Muscle layer of duodenum (tissue), 2 donors: ENCODE results near the gene HAPLN2.
"Not testable (repeated sequence)": the region's sequence is repeated elsewhere in the genome, so short reads cannot be mapped to it uniquely, and the experiment has no call there.

Source experiments
- H3K27ac ChIP-seq: one replicate; pipeline ENCODE4 v1.7.0; 2013; ENCODE audit warnings: mild to moderate bottlenecking, low read length
- H3K27me3 ChIP-seq: one replicate; pipeline ENCODE4 v1.7.0; 2013; ENCODE audit warnings: low read depth, mild to moderate bottlenecking, control low read depth, low read length
- H3K36me3 ChIP-seq, 2 donors: one replicate each; pipeline ENCODE4 v1.7.0; 2013; ENCODE audit warnings: low read length in 2 of 2, control low read depth in 1 of 2, mild to moderate bottlenecking in 1 of 2; ENCODE audit not compliant: insufficient read depth in 2 of 2, control insufficient read depth in 1 of 2
- H3K4me1 ChIP-seq, 2 donors: one replicate each; pipeline ENCODE4 v1.7.0; 2013; ENCODE audit warnings: low read length in 2 of 2, mild to moderate bottlenecking in 2 of 2, control low read depth in 1 of 2, moderate library complexity in 1 of 2; ENCODE audit not compliant: insufficient read depth in 2 of 2, control insufficient read depth in 1 of 2
- H3K4me3 ChIP-seq, 2 donors: one replicate each; pipeline ENCODE4 v1.7.0; 2013; ENCODE audit warnings: low read length in 2 of 2, low read depth in 1 of 2, mild to moderate bottlenecking in 1 of 2
- H3K9me3 ChIP-seq, 2 donors: one replicate each; pipeline ENCODE4 v1.7.0; 2013; ENCODE audit warnings: low read length in 2 of 2, control low read depth in 1 of 2, mild to moderate bottlenecking in 1 of 2; ENCODE audit not compliant: control insufficient read depth in 1 of 2
- donor health status: healthy.

The HAPLN2 gene

GRCh38 chr1:156602557-156602993, 16.6 kb upstream of the HAPLN2 start:
- Histone ChIP-seq H3K36me3 (peaks cover 9% of the 10 kb centered on the region in 2 donors), H3K4me3 (no peak overlapping the region), H3K27me3 (no peaks in the 10 kb centered on the region), H3K9me3 (no peaks in the 10 kb centered on the region), H3K4me1 (peaks cover 4 to 12% of the 10 kb centered on the region in 2 donors), H3K27ac (no peak overlapping the region)

DNA sequence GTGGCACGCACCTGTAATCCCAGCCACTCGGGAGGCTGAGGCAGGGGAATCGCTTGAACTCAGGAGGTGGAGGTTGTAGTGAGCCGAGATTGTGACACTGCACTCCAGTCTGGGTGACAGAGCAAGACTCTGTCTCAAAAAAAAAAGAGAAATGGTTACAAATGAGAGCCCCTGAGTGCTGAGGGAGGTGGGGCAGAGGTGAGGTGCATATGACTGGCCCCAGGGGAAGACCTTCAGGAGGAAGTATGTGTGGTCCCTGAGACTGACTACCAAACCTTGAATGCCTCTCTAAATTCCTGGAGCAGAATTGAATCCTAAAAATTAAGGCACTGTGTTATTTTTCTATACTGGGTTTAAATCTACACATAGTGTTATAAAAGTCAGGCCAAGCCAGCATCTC, 11.9 kb upstream of the HAPLN2 start:
- not testable (repeated sequence) for H3K4me1 ChIP-seq, H3K9me3 ChIP-seq, H3K36me3 ChIP-seq, H3K27me3 ChIP-seq, H3K4me3 ChIP-seq, H3K27ac ChIP-seq

DNA sequence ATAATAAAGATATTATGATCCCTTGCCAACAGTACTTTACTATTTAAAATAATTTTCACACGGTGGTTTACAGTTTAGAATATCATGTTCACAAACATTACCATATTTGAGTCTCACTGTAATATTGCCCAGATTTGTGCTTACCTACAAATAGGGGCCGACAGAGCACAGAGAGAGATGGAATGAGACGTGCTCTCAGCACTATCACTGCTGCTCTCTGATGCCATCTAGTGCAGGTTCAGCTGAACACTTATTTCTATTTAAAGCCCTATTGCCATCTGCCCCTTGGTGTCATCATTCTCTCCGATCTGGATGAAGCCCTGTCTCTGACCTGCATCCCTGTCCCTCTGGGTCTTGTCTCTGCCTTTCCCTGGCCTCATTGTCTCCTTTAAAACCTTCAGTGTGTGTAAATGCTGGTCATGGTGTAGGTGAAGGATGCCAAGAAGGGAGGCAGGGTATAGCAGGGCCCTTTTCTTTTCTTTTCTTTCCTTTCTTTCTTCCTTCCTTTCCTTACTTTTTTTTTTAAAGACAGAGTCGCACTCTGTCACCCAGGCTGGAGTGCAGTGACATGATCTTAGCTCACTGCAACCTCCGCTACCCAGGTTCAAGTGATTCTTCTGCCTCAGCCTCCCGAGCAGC, 11.1 kb upstream of the HAPLN2 start:
- no peaks in the 10 kb centered on the region for H3K36me3 ChIP-seq
- H3K27me3 ChIP-seq = no peaks in the 10 kb centered on the region
- H3K4me3 ChIP-seq = no peak overlapping the region
- H3K4me1 ChIP-seq = peaks cover 0 to 4% of the 10 kb centered on the region in 2 donors
- no peak overlapping the region for H3K27ac ChIP-seq
- no peaks in the 10 kb centered on the region for H3K9me3 ChIP-seq

DNA sequence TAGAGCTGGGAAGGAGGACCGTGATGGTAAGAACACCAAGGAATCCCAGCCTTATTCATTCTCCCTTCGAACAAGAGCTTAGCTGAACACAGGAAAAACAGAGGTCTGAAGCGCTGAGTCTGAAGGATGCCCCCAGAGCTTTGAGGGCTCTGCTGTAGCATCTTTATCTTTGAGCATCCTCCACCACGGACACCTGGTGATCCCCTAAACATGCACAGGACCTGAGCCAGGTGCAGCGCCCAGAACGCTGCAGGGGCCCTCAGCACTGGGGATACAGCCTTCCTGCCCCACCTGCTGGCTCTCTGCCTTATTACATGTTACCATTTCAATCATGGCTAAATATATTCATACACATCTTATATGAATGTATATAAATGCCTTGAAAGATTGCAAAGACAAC, 10.2 kb upstream of the HAPLN2 start:
- H3K27ac ChIP-seq = no peak overlapping the region

DNA sequence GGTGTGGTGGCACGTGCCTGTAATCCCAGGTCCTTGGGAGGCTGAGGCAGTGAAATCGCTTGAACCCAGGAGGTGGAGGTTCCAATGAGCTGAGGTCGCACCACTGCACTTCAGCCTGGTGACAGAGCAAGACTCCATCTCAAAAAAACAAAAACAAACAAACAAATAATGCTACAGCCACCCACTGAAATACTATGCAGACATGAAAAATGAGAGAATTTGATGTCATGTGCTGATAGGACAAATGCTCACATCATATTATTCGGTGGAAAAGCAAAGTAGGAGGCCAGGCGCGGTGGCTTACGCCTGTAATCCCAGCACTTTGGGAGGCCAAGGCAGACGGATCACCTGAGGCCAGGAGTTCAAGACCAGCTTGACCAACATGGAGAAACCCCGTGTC, 9.1 kb upstream of the HAPLN2 start:
- not testable (repeated sequence) for H3K27ac ChIP-seq, H3K27me3 ChIP-seq, H3K4me1 ChIP-seq, H3K4me3 ChIP-seq, H3K9me3 ChIP-seq, H3K36me3 ChIP-seq

More for the DNA sequence above, 10.2 kb upstream of the HAPLN2 start:
- H3K9me3 ChIP-seq = no peaks in the 10 kb centered on the region
- H3K4me3 ChIP-seq = no peak overlapping the region
- H3K4me1 ChIP-seq = peaks cover 0 to 4% of the 10 kb centered on the region in 2 donors
- no peaks in the 10 kb centered on the region for H3K36me3 ChIP-seq
- no peaks in the 10 kb centered on the region for H3K27me3 ChIP-seq

DNA sequence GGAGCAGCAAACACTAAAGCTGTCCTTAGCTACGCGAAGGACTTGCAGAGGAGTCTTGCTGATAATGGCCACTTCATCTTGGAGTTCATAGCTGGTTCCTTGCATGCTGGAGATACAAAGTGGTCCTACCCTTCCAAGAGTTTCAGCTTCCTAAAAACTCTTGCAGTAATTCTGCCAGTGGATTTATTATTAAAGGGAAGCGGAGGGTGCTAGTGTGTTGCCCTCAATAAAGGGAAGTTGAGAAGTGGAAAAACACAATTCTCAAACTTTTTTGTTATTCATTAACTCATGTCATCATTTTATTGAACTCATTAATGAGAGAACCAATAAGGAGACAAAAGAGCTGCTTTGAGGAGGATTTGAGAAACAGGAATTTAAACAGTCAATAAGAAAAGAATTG, 6.5 kb upstream of the HAPLN2 start:
- Histone ChIP-seq H3K27me3 (no peaks in the 10 kb centered on the region), H3K36me3 (no peaks in the 10 kb centered on the region), H3K4me3 (no peak overlapping the region), H3K9me3 (no peaks in the 10 kb centered on the region), H3K4me1 (peaks cover 4 to 20% of the 10 kb centered on the region in 2 donors), H3K27ac (no peak overlapping the region)

DNA sequence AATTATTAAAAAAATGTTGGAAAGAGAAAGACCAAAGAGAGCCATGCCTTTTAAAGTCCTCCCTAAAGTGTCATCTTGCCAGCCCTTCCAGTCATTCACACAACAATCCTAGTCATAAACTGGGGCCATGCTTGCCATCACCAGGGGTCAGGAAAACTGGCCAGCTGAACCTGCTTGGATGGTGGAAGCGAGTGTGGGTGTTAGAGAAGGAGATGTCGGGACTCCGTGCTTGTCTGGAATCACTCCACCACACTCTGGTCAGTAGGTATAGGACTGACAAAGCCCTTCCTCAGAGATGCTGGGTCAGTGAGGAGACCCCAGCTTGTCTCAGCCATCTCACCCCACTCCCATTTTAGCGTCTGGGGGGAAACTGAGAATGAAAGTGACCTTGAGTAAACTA, 3.3 kb upstream of the HAPLN2 start:
- Histone ChIP-seq H3K27me3 (no peaks in the 10 kb centered on the region), H3K27ac (no peak overlapping the region), H3K9me3 (no peaks in the 10 kb centered on the region), H3K4me1 (peaks cover 0 to 20% of the 10 kb centered on the region in 2 donors), H3K36me3 (no peaks in the 10 kb centered on the region), H3K4me3 (no peak overlapping the region)

DNA sequence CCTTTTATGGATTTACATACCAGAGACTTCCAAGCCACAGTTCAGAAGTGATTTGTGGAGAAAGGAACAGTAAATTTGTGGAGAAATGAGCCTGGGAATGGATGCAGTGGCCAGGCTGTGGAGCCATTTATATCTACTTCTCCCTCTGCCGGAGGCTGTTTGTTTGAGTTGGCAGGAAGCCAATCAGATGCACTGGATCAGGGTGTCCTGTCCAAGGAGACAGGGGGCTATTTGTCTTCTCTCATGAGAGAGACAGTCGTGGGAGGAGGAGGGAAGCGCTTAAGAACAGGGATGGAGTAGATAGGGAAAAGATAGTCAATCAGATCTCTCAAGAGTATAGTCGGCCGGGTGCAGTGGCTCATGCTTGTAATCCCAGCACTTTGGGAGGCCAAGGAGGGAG, 2.8 kb upstream of the HAPLN2 start:
- Histone ChIP-seq H3K27me3 (no peaks in the 10 kb centered on the region), H3K4me3 (no peak overlapping the region), H3K36me3 (no peaks in the 10 kb centered on the region), H3K4me1 (peaks cover 0 to 20% of the 10 kb centered on the region in 2 donors), H3K9me3 (no peaks in the 10 kb centered on the region), H3K27ac (no peak overlapping the region)

- no peak overlapping the region for H3K4me3 ChIP-seq
- H3K27me3 ChIP-seq = peaks cover 12% of the 10 kb centered on the region
Observed at GRCh38 chr1:156619582-156619955, 354 bp downstream of the HAPLN2 start.

DNA sequence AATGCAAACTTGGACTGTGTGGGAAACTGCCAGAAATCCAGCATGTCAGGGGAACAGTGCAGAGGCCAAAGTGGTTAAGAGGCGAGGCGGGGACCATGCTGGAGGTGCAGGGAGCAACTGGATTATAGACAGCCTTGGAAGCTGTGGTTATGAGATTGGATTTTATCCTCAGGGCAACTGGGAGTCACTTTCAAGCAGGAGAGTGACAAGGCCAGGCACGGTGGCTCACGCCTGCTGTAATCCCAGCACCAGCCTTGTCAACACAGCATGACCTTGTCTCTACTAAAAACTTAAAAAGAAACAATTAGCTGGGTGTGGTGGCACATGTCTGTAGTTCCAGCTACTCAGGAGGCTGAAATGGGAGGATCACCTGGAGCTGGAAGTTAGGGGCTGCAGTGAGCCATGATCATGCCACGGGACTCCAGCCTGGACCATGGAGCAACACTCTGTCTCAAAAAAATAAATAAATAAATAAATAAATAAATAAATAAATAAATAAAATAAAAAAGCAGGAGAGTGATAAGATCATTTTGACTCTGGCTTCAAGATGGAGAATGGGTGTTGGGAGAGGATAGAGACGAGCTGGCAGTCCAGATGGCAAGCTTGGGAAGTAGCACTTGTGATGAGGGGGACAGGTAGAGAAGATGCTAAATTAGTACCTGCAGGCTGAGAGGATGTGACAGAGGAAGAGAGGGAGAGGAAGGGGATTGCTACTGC, 3.5 kb downstream of the HAPLN2 start:
- Histone ChIP-seq H3K36me3 (no peaks in the 10 kb centered on the region), H3K9me3 (no peaks in the 10 kb centered on the region), H3K4me1 (peaks cover 0 to 22% of the 10 kb centered on the region in 2 donors), H3K27ac (no peak overlapping the region), H3K4me3 (no peak overlapping the region), H3K27me3 (peaks cover 28% of the 10 kb centered on the region)

More at GRCh38 chr1:156619582-156619955, 354 bp downstream of the HAPLN2 start:
- no peaks in the 10 kb centered on the region for H3K9me3 ChIP-seq
- H3K27ac ChIP-seq = no peak overlapping the region
- H3K36me3 ChIP-seq = no peaks in the 10 kb centered on the region
- H3K4me1 ChIP-seq = peaks cover 0 to 30% of the 10 kb centered on the region in 2 donors

- H3K27me3 ChIP-seq = peaks cover 28% of the 10 kb centered on the region
- peak overlapping the region; percentile 3 to 50 for H3K4me3 ChIP-seq
- H3K4me1 ChIP-seq = peaks cover 0 to 22% of the 10 kb centered on the region in 2 donors
- H3K27ac ChIP-seq = no peak overlapping the region
- H3K9me3 ChIP-seq = no peaks in the 10 kb centered on the region
- H3K36me3 ChIP-seq = no peaks in the 10 kb centered on the region
Observed at GRCh38 chr1:156623946-156624813, 5.0 kb downstream of the HAPLN2 start.
